Activated CD4-positive, alpha-beta T cell treated with anti-CD3 and anti-CD28 coated beads for 24 hours (primary cell): Measurements from ENCODE around the gene UGT1A7.
"Not testable (repeated sequence)": the region's sequence is repeated elsewhere in the genome, so short reads cannot be mapped to it uniquely, and the experiment has no call there.

ENCODE experiments used
- DNase-seq, 2 donors: peaks; one replicate each; pipeline ENCODE4 v3.0.0-alpha.2; 2020; ENCODE audit warnings: low read depth in 2 of 2

Gene UGT1A7

GRCh38 chr2:233712611-233713261 is 31.0 kb downstream of the UGT1A7 start, which contains the start of gene UGT1A5:
UGT1A5 (plus strand) TSS chr2:233712907; CDS start chr2:233712992, 85 bp downstream.
- no peak for DNase-seq

DNA sequence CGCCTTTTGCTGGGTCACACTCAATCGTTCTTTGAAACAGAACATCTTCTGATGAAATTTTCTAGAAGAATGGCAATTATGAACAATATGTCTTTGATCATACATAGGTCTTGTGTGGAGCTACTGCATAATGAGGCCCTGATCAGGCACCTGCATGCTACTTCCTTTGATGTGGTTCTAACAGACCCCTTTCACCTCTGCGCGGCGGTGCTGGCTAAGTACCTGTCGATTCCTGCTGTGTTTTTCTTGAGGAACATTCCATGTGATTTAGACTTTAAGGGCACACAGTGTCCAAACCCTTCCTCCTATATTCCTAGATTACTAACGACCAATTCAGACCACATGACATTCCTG is 31.5 kb downstream of the UGT1A7 start:
- no peak for DNase-seq

- no peak for DNase-seq
Measured at GRCh38 chr2:233714121-233714520, 32.4 kb downstream of the UGT1A7 start.

DNA sequence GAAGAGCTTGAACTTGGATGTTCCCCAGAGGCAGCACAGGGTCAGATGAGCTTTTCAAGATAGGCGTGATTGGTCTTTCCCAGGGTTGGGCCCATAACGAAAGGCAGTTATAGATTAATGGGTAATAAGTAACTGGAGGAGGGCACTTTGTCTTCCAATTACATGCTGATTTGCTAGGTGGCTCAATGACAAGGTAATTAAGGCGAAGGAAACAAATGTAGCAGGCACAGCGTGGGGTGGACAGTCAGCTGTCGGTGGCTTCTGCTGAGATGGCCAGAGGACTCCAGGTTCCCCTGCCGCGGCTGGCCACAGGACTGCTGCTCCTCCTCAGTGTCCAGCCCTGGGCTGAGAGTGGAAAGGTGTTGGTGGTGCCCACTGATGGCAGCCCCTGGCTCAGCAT is 36.9 kb downstream of the UGT1A7 start, which contains the start of gene UGT1A4:
TSS of gene UGT1A4 (plus strand) at position 185 of the 400 bp plus-strand sequence. CDS start at position 270, 85 bp downstream.
- DNase-seq, result no peak

- DNase-seq, result no peak
Measured at GRCh38 chr2:233728723-233729301, 47.1 kb downstream of the UGT1A7 start, which contains the start of gene UGT1A3. UGT1A3 (plus strand) TSS chr2:233729042; CDS start chr2:233729127, 85 bp downstream.

- not testable (repeated sequence) for DNase-seq
Measured at GRCh38 chr2:233736868-233737653, 55.4 kb downstream of the UGT1A7 start.

DNA sequence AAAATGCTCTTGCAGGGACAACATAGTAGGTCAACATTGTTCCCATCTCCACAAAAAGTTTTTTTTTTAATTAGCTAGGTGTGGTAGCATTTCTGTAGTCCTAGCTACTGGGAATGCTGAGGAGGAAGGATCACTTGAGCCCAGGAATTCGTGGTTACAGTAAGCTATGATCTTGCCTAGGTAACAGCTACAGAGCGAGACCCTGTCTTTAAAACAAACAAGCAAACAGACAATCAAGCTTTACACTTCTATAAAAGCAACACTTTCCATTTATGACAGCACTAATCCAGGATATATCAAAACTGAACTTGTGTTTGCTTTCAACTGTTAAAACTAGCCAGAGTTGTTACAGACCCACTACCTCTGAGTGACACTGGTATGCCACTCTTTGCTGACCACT is 59.2 kb downstream of the UGT1A7 start:
- no peak for DNase-seq

DNA sequence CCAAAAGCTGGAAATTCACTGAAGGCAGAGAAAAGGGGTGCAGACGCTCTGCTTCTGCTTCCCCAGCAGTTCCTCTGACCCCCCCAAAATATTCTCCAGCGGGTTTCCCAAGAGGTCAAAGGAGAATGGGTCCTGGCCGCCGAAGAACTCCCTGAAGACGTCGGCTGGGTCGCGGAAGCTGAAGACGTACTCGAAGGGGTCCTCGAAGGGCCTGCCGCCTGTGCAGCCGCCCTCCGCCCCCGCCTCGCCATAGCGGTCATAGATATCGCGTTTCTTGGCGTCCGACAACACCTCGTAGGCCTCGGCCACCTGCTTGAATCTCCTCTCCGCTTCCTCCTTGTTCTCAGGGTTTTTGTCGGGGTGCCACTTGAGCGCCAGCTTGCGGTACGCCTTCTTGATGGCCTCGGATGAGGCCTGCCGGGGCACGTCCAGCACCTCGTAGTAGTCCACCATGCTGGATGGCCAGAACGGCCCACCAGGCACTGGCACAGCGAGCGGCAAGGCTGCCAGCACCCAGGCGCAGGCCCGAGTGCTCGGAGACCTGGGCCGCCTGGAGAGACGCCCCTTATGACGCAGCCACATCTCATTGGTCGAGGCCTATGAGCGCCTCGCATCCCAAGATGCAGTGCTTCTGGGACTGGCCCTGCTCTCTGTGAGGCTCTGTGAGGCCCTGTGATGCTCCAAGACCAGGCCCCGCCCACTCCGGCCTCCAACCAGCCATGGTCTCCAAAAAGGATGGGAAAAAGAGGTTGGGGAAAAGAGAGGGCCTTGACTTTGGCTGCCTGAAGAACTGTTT is 62.0 kb downstream of the UGT1A7 start:
- DNase-seq, result no peak

DNA sequence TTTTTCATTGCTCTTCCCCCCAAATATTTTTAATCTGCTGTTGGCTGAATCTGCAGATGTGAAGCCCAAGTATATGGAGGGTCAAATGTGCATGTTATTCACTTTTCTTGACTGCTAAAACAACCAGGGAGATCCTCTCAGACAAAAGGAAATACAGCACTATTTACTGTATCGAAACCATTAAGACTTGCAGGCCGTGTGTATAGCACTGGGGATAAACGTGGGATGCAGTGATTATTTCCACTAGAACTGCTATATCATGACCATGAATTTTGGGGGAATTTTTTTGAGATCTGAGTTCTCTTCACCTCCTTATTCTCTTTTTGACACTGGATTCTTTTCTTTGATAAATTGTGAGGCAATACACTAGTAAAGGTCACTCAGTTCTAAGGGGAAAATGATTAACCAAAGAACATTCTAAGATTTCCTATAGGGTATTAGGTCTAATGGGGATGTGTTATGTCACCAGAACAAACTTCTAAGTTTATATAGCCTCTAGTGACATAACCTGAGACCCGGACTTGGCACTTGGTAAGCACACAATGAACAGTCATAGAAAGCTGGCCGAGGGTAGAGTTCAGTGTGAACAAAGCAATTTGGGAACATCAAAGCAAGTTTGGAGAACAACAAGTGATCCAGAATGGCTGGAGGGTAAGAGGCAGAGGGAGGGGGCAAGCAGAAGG is 63.5 kb downstream of the UGT1A7 start:
- DNase-seq, result no peak

- not testable (repeated sequence) for DNase-seq
Measured at GRCh38 chr2:233745838-233746237, 64.1 kb downstream of the UGT1A7 start.

- DNase-seq, result no peak
Measured at GRCh38 chr2:233746475-233747282, 65.0 kb downstream of the UGT1A7 start.

DNA sequence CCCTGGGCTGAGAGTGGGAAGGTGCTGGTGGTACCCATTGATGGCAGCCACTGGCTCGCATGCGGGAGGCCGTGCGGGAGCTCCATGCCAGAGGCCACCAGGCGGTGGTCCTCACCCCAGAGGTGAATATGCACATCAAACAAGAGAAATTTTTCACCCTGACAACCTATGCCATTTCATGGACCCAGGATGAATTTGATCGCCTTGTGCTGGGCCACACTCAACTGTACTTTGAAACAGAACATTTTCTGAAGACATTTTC is 65.5 kb downstream of the UGT1A7 start:
- DNase-seq, result no peak

GRCh38 chr2:233750689-233751088 is 69.0 kb downstream of the UGT1A7 start:
- not testable (repeated sequence) for DNase-seq

- DNase-seq, result not testable (repeated sequence)
Measured at GRCh38 chr2:233751212-233752009, 69.7 kb downstream of the UGT1A7 start.

DNA sequence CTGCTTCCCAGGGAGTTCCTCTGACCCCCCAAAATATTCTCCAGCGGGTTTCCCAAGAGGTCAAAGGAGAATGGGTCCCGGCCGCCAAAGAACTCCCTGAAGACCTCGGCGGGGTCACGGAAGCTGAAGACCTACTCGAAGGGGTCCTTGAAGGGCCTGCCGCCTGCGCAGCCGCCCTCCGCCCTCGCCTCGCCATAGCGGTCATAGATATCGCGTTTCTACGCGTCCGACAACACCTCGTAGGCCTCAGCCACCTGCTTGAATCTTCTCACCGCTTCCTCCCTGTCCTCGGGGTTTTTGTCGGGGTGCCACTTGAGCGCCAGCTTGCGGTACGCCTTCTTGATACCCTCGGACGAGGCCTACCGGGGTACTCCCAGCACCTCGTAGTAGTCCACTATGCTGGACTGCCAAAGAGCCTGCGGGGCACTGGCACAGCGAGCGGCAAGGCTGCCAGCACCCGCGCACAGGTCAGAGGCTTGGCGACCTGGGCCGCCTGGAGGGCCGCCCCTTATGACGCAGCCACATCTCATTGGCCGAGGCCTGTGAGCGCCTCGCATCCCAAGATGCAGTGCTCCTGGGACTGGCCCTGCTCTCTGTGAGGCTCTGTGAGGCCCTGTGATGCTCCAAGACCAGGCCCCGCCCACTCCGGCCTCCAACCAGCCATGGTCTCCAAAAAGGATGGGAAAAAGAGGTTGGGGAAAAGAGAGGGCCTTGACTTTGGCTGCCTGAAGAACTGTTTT is 73.3 kb downstream of the UGT1A7 start:
- DNase-seq, result no peak

GRCh38 chr2:233756429-233757081 is 74.9 kb downstream of the UGT1A7 start:
- DNase-seq, result no peak

- DNase-seq, result no peak
Measured at GRCh38 chr2:233758141-233758540, 76.4 kb downstream of the UGT1A7 start.

DNA sequence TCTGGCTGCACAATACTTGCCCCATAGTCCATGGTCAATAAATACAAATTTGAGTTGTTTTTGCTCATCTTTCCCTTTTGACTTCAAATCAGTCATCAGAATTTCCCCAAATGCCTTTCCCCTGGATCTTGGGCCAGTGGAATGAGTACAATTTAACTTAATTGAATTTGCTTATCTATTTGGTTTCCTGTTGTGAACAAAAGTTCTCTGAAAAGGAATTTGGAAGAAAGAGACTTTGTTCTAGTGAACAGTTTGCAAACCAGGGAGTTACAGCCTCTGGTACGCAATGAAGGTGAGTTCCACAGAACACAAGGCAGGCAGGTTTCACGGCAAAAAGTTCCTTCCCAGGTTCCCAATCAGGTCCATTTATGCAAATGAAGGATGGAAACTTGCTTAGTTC is 77.1 kb downstream of the UGT1A7 start:
- DNase-seq, result no peak

DNA sequence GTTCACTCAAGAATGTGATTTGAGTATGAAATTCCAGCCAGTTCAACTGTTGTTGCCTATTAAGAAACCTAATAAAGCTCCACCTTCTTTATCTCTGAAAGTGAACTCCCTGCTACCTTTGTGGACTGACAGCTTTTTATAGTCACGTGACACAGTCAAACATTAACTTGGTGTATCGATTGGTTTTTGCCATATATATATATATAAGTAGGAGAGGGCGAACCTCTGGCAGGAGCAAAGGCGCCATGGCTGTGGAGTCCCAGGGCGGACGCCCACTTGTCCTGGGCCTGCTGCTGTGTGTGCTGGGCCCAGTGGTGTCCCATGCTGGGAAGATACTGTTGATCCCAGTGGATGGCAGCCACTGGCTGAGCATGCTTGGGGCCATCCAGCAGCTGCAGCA is 78.3 kb downstream of the UGT1A7 start, which contains the start of gene UGT1A1:
TSS of gene UGT1A1 (plus strand) at position 228 of the 400 bp plus-strand sequence. CDS start at position 246, 18 bp downstream.
- DNase-seq, result no peak
